Muscle layer of duodenum (tissue), 2 donors: Measurements from ENCODE around the gene LURAP1L.
A peak's percentile ranks its signal among the peaks of the same experiment; 100 is the strongest.

Experiments
- H3K27ac ChIP-seq: one replicate; pipeline ENCODE4 v1.7.0; 2013; ENCODE audit warnings: mild to moderate bottlenecking, low read length
- H3K27me3 ChIP-seq: one replicate; pipeline ENCODE4 v1.7.0; 2013; ENCODE audit warnings: low read depth, mild to moderate bottlenecking, control low read depth, low read length
- H3K36me3 ChIP-seq, 2 donors: one replicate each; pipeline ENCODE4 v1.7.0; 2013; ENCODE audit warnings: low read length in 2 of 2, control low read depth in 1 of 2, mild to moderate bottlenecking in 1 of 2; ENCODE audit not compliant: insufficient read depth in 2 of 2, control insufficient read depth in 1 of 2
- H3K4me1 ChIP-seq, 2 donors: one replicate each; pipeline ENCODE4 v1.7.0; 2013; ENCODE audit warnings: low read length in 2 of 2, mild to moderate bottlenecking in 2 of 2, control low read depth in 1 of 2, moderate library complexity in 1 of 2; ENCODE audit not compliant: insufficient read depth in 2 of 2, control insufficient read depth in 1 of 2
- H3K4me3 ChIP-seq, 2 donors: one replicate each; pipeline ENCODE4 v1.7.0; 2013; ENCODE audit warnings: low read length in 2 of 2, low read depth in 1 of 2, mild to moderate bottlenecking in 1 of 2
- H3K9me3 ChIP-seq, 2 donors: one replicate each; pipeline ENCODE4 v1.7.0; 2013; ENCODE audit warnings: low read length in 2 of 2, control low read depth in 1 of 2, mild to moderate bottlenecking in 1 of 2; ENCODE audit not compliant: control insufficient read depth in 1 of 2
- donor health status: healthy.

LURAP1L gene

DNA sequence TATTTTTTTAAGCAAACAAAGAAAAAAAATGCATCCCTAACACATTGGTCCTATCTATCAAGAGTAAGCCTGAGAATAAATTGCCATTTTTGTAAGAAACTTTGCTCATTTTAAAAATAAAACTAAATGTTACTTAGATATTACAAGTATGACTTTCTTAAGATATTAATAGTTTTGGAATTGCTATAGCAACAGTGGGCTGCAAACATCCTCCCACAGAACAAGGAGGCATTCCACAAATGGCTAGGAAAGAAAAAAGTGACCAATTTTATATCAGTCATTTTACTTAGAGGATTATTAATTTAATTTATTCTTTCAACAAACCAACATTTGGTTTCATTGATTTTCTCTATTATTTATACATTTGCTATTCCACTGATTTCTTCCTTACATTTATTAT is 63.7 kb downstream of the LURAP1L start:
- Histone ChIP-seq H3K9me3 (peaks cover 0 to 10% of the 10 kb centered on the region in 2 donors), H3K27me3 (no peaks in the 10 kb centered on the region), H3K36me3 (no peaks in the 10 kb centered on the region), H3K4me3 (no peak overlapping the region), H3K4me1 (no peaks in the 10 kb centered on the region), H3K27ac (no peak overlapping the region)

DNA sequence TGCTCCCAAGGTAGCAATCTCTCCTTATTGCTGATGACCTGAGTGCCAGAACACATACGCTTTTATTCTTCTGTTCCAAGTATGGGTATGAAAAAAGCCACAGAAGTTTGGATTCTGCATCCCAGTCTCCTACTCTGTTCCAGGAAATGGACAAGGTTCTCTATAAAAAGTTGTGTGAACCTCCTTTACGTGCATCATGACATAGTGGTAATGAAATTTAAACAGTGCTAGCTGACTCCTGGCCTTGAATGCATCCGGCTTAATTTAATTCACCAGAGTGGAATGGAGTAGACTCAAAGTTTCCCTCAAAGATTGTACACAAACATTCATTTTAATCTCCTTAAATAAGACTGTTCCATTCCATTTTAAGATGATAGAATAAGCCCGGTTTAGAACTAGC is 68.9 kb downstream of the LURAP1L start:
- peak overlapping the region; percentile 50 for H3K27ac ChIP-seq
- no peaks in the 10 kb centered on the region for H3K9me3 ChIP-seq
- H3K36me3 ChIP-seq: no peaks in the 10 kb centered on the region
- H3K4me1 ChIP-seq: no peaks in the 10 kb centered on the region
- no peaks in the 10 kb centered on the region for H3K27me3 ChIP-seq
- H3K4me3 ChIP-seq: no peak overlapping the region

DNA sequence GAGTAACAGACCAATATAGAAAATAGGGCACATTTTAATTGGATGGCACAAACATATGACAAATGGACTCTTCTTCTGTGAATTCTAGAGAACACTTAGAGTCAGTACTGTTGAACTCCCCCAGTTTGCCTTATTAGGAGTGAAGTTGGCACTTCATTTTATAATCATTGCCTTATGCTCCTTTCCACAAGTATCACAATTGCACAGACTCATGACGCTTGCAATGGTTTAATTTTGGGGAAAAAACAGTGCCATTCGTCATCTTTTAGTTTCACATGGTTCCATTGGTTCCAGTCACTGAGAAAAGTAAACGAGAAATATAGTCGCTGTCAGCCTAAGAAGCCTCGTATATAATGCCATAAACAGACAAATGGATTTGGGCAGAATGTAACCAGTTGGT is 71.2 kb downstream of the LURAP1L start:
- Histone ChIP-seq H3K4me3 (no peak overlapping the region), H3K4me1 (peaks cover 5 to 7% of the 10 kb centered on the region in 2 donors), H3K36me3 (no peaks in the 10 kb centered on the region), H3K27ac (no peak overlapping the region), H3K9me3 (no peaks in the 10 kb centered on the region), H3K27me3 (no peaks in the 10 kb centered on the region)

DNA sequence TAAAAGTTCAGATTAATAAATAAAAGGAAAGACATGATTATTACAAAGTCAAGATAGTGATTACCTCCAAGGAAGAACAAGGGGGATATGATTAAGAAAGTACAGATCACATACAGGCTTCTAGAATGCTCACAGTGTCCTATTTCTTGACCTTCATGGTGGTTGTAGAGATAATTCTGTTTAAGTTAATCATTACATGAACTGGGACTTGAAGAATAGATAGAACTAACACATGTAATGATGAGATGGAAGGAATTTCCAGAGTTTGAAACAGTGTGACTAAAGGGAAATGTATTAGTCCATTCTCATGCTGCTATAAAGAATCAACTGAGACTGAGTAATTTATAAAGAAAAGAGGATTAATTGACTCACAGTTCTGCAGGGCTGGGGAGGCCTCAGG is 72.7 kb downstream of the LURAP1L start:
- Histone ChIP-seq H3K27me3 (no peaks in the 10 kb centered on the region), H3K9me3 (no peaks in the 10 kb centered on the region), H3K4me1 (peaks cover 5 to 7% of the 10 kb centered on the region in 2 donors), H3K36me3 (no peaks in the 10 kb centered on the region), H3K27ac (no peak overlapping the region), H3K4me3 (no peak overlapping the region)

DNA sequence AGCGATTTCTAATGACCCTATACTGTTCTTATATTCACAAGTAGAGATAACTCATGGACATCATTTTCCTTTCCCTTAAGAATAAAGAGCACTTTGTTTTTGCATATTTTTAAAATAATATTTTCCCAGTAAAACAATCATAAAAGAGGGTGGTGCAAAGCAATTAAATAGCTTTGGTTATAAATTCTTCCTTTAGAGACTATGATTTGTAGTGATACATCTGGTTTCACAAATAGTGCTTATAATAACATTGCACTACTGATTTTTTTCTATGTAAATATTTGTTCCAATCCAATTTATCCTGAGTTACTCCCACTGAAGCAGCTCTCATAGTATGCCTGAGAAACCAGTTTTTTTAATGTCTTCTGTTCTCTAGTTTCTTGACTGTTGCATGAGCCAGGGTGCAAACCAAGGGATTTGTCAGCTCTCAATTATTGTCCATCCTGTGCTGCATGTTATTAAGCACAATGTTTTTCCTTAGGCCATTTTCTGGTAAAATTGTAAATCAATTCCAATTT is 74.7 kb downstream of the LURAP1L start:
- Histone ChIP-seq H3K4me1 (peaks cover 5 to 7% of the 10 kb centered on the region in 2 donors), H3K36me3 (no peaks in the 10 kb centered on the region), H3K9me3 (no peaks in the 10 kb centered on the region), H3K4me3 (no peak overlapping the region), H3K27ac (no peak overlapping the region), H3K27me3 (no peaks in the 10 kb centered on the region)

DNA sequence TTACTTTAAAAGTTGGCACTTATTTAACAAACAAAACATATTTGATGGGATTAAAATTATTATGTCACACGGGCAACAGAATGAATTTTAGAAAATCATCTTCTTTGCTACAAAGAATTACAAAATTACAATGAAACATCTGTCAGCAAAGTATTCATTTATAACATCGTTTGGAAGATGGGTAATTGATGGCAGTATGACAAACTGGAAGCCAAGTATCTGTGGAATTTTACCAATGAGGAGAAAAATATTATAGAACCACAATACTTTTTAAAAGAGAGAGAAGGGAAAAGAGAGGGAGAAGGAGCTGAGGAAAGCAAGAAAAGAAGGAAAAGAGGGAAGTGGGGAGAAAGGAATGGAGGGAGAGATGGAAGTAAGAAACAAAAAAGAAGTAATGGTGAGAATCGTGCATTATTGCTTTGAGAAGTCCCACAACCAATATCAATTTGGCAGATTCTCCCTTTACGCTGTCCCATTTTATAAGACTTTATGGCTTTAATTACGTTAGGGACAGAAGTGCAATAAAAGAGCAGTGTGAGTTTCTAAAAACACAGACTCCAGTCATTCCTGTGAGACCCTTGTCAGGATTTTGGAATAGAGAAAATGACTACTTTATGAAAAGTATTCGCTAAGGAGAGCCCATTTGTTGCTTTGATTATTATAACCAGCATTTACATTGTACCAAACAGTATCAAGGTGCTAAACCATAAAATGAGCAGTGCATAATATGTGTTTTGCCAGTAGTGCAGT is 76.7 kb downstream of the LURAP1L start:
- H3K4me1 ChIP-seq: peaks cover 5 to 7% of the 10 kb centered on the region in 2 donors
- H3K27ac ChIP-seq: no peak overlapping the region
- H3K4me3 ChIP-seq: no peak overlapping the region

DNA sequence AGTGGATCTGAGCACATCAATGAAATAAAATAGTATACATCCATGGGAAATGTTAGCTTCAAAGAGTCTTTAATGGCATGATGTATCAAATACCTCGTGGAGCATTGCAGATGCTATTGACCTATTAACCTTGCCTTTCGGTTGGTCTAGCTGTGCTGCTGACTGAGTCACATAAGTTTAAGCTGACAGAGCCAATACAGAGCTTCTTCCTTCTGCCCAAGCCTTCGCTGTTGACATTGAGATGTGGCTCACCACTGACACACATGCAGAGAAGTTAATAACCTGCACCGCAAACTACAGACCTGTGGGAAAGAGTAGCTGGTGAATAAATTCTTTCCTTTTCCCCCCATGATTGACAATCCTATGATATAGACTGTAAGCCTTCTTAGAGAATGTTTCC is 78.2 kb downstream of the LURAP1L start:
- Histone ChIP-seq H3K4me3 (no peak overlapping the region), H3K4me1 (peaks cover 5 to 7% of the 10 kb centered on the region in 2 donors), H3K9me3 (no peaks in the 10 kb centered on the region), H3K36me3 (no peaks in the 10 kb centered on the region), H3K27me3 (no peaks in the 10 kb centered on the region), H3K27ac (no peak overlapping the region)

More for the DNA sequence above, 76.7 kb downstream of the LURAP1L start:
- Histone ChIP-seq H3K27me3 (no peaks in the 10 kb centered on the region), H3K9me3 (no peaks in the 10 kb centered on the region), H3K36me3 (no peaks in the 10 kb centered on the region)

DNA sequence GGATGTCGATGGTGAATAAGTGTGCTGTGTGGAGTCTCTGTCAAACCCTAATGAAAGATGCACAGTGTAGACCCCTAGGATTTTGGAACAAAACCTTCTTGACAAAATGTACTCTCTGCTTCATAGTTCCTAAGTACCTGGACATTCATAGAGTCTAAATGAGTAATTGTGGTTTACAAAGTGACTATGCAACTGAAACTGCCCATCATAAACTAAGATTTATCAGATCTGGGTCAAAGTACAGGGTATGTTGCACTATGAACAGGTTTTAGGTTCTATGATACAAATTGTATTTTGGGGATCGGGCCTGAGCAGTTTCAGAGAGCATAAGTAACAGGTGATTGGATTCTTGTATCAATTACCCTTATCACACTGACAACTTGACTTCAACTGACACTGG is 79.4 kb downstream of the LURAP1L start:
- Histone ChIP-seq H3K4me3 (no peak overlapping the region), H3K9me3 (no peaks in the 10 kb centered on the region), H3K27me3 (no peaks in the 10 kb centered on the region), H3K36me3 (peaks cover 0 to under 1% of the 10 kb centered on the region in 2 donors), H3K27ac (no peak overlapping the region), H3K4me1 (peaks cover 5 to 7% of the 10 kb centered on the region in 2 donors)

DNA sequence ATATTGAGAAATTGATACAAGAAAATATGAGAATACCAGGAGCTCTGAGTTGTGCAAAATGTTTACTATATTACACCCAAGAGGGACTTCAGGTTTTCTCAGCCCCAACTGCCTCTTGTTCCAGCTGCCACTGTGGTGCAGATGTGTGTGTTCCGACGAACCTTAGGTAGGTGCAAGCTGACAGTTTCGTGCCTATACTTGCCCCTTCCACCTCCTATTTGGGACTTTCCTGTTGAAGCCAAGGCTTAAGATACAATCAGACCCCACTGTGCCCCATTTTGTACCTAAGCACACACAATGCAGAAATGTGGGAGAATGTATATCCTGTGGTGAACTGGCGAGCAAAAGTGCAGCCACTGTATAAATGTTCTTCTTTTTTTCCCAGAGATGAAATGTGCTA is 80.2 kb downstream of the LURAP1L start:
- Histone ChIP-seq H3K36me3 (peaks cover 0 to 3% of the 10 kb centered on the region in 2 donors), H3K27me3 (no peaks in the 10 kb centered on the region), H3K27ac (no peak overlapping the region), H3K4me3 (no peak overlapping the region), H3K9me3 (no peaks in the 10 kb centered on the region), H3K4me1 (no peaks in the 10 kb centered on the region)

DNA sequence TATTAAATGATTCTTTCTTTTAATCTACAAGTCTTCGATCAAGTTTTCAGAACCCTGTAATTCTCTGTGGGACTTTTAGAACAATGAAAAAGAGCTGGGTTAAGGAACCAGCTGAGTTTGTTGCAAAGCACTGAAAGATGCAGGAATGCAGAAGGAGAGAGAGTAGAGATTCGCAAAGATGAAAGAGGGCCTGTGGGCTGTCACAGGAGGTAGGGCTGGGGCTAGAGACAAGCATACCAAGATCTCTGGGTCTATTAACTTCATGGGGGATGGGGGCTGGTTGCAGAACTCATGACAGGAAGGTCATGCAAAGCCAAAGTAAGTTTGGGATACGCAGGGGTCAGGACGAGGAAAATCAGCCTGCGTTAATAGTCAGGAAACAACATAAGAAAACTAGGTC is 81.8 kb downstream of the LURAP1L start:
- H3K4me1 ChIP-seq: no peaks in the 10 kb centered on the region
- H3K27me3 ChIP-seq: no peaks in the 10 kb centered on the region
- no peaks in the 10 kb centered on the region for H3K9me3 ChIP-seq
- H3K27ac ChIP-seq: no peak overlapping the region
- peaks cover 0 to 3% of the 10 kb centered on the region in 2 donors for H3K36me3 ChIP-seq
- no peak overlapping the region for H3K4me3 ChIP-seq

DNA sequence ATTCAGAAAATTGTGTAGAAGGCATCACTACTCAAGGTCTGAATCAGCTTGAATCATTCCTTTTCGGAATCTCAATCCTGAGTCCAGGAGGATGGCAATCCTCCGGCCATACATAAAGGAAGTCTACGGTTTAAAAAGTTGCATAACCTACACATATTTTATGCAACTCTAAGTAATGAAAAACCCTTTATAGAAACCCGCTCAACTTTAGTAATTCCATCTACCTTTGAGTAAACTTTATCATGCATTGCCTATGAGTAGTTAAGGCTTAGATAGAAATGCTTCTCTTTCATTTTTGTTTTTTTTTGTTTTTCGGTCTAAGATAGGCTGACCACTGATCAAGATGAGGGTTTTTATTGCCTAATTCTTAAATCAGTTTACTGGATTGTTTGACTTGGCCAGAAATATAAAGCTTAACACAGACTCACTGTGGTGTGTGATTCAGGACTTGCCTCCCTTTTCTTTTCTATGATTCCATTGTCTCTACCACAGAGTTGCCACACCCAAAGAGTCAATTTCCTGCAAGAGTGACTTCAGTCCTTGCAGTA is 85.0 kb downstream of the LURAP1L start:
- Histone ChIP-seq H3K36me3 (peaks cover 0 to 3% of the 10 kb centered on the region in 2 donors), H3K4me3 (no peak overlapping the region), H3K4me1 (peaks cover 7 to 16% of the 10 kb centered on the region in 2 donors), H3K27me3 (no peaks in the 10 kb centered on the region), H3K27ac (peak overlapping the region; percentile 47), H3K9me3 (no peaks in the 10 kb centered on the region)
